ENCODE measurements around the gene ZFAND3. TPM values are rescaled to one million over a fixed set of nuclear protein-coding genes. Genes with fewer than 3 reads are reported as not detected.

Gene ZFAND3
- polyA plus RNA-seq, 1 of the 3 experiments (the other 2 are of a cell fraction): 16.7 TPM

DNA sequence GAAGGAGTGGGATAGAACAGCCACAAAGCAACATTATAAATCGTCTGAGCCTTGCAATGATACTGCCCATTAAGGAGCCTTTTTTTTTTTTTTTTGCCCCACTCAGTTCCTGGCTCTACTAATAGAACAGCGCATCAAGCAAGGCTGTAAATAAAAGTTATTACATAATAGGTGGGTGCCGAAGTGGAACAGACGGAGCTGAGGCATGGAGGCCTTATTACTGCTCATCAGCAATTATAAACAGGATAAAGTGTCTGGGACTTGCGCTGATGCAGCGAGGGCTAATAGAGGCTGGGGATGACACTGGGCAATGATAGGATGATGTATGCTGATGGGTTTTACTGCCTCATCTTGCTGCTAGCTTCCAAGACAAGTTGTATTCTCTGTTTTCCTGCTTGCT, 272.1 kb downstream of the ZFAND3 start:
- Histone ChIP-seq H3K9ac (no peak overlapping the region), H3K27me3 (ENCODE audit: insufficient read depth) (no peaks in the 10 kb centered on the region), H4K20me1 (ENCODE audit: insufficient read depth) (peaks cover 50% of the 10 kb centered on the region), H3K79me2 (ENCODE audit: insufficient read depth) (peaks cover 39% of the 10 kb centered on the region), H3K27ac (ENCODE audit: low read depth in 2 of 2, low read length in 1 of 2) (no peak overlapping the region), H3F3A (replicated peaks; ENCODE audit: insufficient read depth) (peaks cover 10% of the 10 kb centered on the region), H3K9me2 (no peaks in the 10 kb centered on the region), H2AFZ (ENCODE audit: low read depth) (no peak overlapping the region), H3K4me2 (no peak overlapping the region), H3K9me3 (no peaks in the 10 kb centered on the region), H3K4me3 (ENCODE audit: low read depth in 2 of 2, low read length in 1 of 2) (no peak overlapping the region), H3K36me3 (replicated peaks in 1 of 2; ENCODE audit: control insufficient read depth in 1 of 2, insufficient read depth in 2 of 2, low read length in 1 of 2) (peaks cover 0 to 9% of the 10 kb centered on the region in 2 experiments), H3K4me1 (ENCODE audit: control insufficient read depth in 1 of 2, insufficient read depth in 2 of 2, low read depth in 1 of 2, low read length in 1 of 2) (peaks cover 9 to 19% of the 10 kb centered on the region in 2 experiments; a peak in 3 of 4 replicates)
- POLR2A ChIA-PET: no interaction called here
- no peak for DNase-seq
- 83% methylated on average over 6 of the region's 6 CpGs for WGBS (ENCODE audit: low lambda C conversion rate)
- no peak for TF ChIP-seq EZH2phosphoT487 (IDR thresholded peaks at IDR 0.05; ENCODE audit: borderline replicate concordance, low read depth)
- no peak for TF ChIP-seq ELF1 (IDR thresholded peaks at IDR 0.05)
- TF ChIP-seq RXRA (IDR thresholded peaks at IDR 0.05; ENCODE audit: borderline replicate concordance, low read depth): no peak
- no peak for TF ChIP-seq TEAD4 (IDR thresholded peaks at IDR 0.05; ENCODE audit: borderline replicate concordance, insufficient read depth)
- CTCF ChIA-PET: no interaction called here

DNA sequence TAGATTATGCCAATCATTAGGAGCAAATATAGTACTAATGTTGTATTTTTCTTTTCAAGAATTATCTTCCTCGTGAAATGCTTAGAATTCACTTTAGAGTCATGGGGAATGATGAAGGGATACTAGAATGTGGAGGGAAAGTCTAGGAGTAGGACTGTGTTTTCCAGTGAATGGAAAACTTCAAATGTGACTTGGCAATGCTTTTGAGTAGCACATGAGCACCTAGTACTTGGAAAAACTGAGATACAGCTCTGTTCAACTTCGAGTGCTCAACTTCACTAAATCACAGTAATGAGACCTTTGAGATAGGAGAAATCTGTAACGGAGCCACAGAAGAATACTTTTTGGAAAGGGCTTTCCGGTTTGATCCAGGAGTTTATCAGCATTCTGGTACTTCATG, 272.9 kb downstream of the ZFAND3 start:
- Histone ChIP-seq H3K27me3 (ENCODE audit: insufficient read depth) (no peaks in the 10 kb centered on the region), H3K9ac (no peak overlapping the region), H3K4me2 (no peak overlapping the region), H3K9me2 (no peaks in the 10 kb centered on the region), H3K4me3 (ENCODE audit: low read depth in 2 of 2, low read length in 1 of 2) (no peak overlapping the region), H3F3A (replicated peaks; ENCODE audit: insufficient read depth) (peaks cover 10% of the 10 kb centered on the region), H2AFZ (ENCODE audit: low read depth) (no peak overlapping the region), H3K9me3 (no peaks in the 10 kb centered on the region), H4K20me1 (ENCODE audit: insufficient read depth) (peaks cover 50% of the 10 kb centered on the region), H3K4me1 (ENCODE audit: control insufficient read depth in 1 of 2, insufficient read depth in 2 of 2, low read depth in 1 of 2, low read length in 1 of 2) (peaks cover 9 to 19% of the 10 kb centered on the region in 2 experiments; a peak in 3 of 4 replicates), H3K27ac (ENCODE audit: low read depth in 2 of 2, low read length in 1 of 2) (no peak overlapping the region), H3K79me2 (ENCODE audit: insufficient read depth) (peaks cover 38% of the 10 kb centered on the region), H3K36me3 (replicated peaks in 1 of 2; ENCODE audit: control insufficient read depth in 1 of 2, insufficient read depth in 2 of 2, low read length in 1 of 2) (peaks cover 0 to 3% of the 10 kb centered on the region in 2 experiments)
- 93% methylated on average over 4 of the region's 4 CpGs for WGBS (ENCODE audit: low lambda C conversion rate)
- DNase-seq: no peak
- no peak for TF ChIP-seq EP300 (IDR thresholded peaks at IDR 0.05; ENCODE audit: borderline replicate concordance in 1 of 2, low read depth in 1 of 2, low read length in 1 of 2)
- no peak for TF ChIP-seq POLR2AphosphoS5 (IDR thresholded peaks at IDR 0.05; ENCODE audit: low read depth, low read length)
- TF ChIP-seq, protein P1, sequence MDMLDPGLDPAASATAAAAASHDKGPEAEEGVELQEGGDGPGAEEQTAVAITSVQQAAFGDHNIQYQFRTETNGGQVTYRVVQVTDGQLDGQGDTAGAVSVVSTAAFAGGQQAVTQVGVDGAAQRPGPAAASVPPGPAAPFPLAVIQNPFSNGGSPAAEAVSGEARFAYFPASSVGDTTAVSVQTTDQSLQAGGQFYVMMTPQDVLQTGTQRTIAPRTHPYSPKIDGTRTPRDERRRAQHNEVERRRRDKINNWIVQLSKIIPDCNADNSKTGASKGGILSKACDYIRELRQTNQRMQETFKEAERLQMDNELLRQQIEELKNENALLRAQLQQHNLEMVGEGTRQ (IDR thresholded peaks at IDR 0.05; ENCODE audit: borderline replicate concordance, low read depth, low read length): no peak
- no peak for TF ChIP-seq GABPA (IDR thresholded peaks at IDR 0.05; ENCODE audit: low read depth)
- TF ChIP-seq RXRA (IDR thresholded peaks at IDR 0.05; ENCODE audit: borderline replicate concordance, low read depth): no peak
- CTCF ChIA-PET: no interaction called here
- POLR2A ChIA-PET: no interaction called here

DNA sequence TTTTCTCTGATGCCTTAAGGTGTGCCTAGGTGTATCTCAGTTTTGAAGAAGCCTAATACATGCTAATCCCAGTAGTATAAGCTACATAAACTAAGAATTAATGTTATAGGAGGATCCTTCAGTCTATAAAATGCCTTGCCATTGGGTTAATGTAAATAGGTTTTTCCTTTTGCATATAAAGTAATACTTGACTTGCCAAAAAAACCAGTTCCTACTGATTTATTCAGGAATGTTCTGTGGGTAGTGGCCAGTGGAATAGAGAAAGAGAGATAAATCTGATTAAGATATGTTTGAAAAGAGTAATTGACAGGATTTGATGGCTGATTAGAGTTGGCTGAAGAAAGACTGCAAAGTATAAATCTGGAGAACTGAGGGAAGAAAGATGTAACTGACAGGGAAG, 273.4 kb downstream of the ZFAND3 start:
- ChIA-PET POLR2A (no interaction called here), CTCF (no interaction called here)
- peaks cover 47% of the 10 kb centered on the region for H4K20me1 ChIP-seq (ENCODE audit: insufficient read depth)
- no peak overlapping the region for H3K27ac ChIP-seq (ENCODE audit: low read depth in 2 of 2, low read length in 1 of 2)
- H2AFZ ChIP-seq (ENCODE audit: low read depth): no peak overlapping the region
- H3K4me3 ChIP-seq (ENCODE audit: low read depth in 2 of 2, low read length in 1 of 2): no peak overlapping the region
- H3K9ac ChIP-seq: no peak overlapping the region
- no peaks in the 10 kb centered on the region for H3K9me2 ChIP-seq
- H3F3A ChIP-seq (replicated peaks; ENCODE audit: insufficient read depth): peaks cover 7% of the 10 kb centered on the region
- H3K9me3 ChIP-seq: no peaks in the 10 kb centered on the region
- no peaks in the 10 kb centered on the region for H3K27me3 ChIP-seq (ENCODE audit: insufficient read depth)
- H3K79me2 ChIP-seq (ENCODE audit: insufficient read depth): peaks cover 41% of the 10 kb centered on the region
- H3K4me1 ChIP-seq (ENCODE audit: control insufficient read depth in 1 of 2, insufficient read depth in 2 of 2, low read depth in 1 of 2, low read length in 1 of 2): peaks cover 9 to 19% of the 10 kb centered on the region in 2 experiments; a peak in 3 of 4 replicates
- no peaks in the 10 kb centered on the region for H3K36me3 ChIP-seq (replicated peaks in 1 of 2; ENCODE audit: control insufficient read depth in 1 of 2, insufficient read depth in 2 of 2, low read length in 1 of 2)
- no peak for DNase-seq
- H3K4me2 ChIP-seq: no peak overlapping the region
- no peak for TF ChIP-seq TEAD4 (IDR thresholded peaks at IDR 0.05; ENCODE audit: borderline replicate concordance, insufficient read depth)
- TF ChIP-seq, protein P2, sequence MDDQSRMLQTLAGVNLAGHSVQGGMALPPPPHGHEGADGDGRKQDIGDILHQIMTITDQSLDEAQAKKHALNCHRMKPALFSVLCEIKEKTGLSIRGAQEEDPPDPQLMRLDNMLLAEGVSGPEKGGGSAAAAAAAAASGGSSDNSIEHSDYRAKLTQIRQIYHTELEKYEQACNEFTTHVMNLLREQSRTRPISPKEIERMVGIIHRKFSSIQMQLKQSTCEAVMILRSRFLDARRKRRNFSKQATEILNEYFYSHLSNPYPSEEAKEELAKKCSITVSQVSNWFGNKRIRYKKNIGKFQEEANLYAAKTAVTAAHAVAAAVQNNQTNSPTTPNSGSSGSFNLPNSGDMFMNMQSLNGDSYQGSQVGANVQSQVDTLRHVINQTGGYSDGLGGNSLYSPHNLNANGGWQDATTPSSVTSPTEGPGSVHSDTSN (IDR thresholded peaks at IDR 0.05): no peak
- no peak for TF ChIP-seq SMC3 (IDR thresholded peaks at IDR 0.05; ENCODE audit: low read depth, low read length)
- TF ChIP-seq JUND (IDR thresholded peaks at IDR 0.05): no peak
- no peak for TF ChIP-seq NFIC (IDR thresholded peaks at IDR 0.05; ENCODE audit: borderline replicate concordance)
- TF ChIP-seq RFX5 (IDR thresholded peaks at IDR 0.05; ENCODE audit: low read length): no peak
- TF ChIP-seq, protein P1 (IDR thresholded peaks at IDR 0.05; ENCODE audit: borderline replicate concordance, low read depth, low read length): no peak
- TF ChIP-seq, protein P3, sequence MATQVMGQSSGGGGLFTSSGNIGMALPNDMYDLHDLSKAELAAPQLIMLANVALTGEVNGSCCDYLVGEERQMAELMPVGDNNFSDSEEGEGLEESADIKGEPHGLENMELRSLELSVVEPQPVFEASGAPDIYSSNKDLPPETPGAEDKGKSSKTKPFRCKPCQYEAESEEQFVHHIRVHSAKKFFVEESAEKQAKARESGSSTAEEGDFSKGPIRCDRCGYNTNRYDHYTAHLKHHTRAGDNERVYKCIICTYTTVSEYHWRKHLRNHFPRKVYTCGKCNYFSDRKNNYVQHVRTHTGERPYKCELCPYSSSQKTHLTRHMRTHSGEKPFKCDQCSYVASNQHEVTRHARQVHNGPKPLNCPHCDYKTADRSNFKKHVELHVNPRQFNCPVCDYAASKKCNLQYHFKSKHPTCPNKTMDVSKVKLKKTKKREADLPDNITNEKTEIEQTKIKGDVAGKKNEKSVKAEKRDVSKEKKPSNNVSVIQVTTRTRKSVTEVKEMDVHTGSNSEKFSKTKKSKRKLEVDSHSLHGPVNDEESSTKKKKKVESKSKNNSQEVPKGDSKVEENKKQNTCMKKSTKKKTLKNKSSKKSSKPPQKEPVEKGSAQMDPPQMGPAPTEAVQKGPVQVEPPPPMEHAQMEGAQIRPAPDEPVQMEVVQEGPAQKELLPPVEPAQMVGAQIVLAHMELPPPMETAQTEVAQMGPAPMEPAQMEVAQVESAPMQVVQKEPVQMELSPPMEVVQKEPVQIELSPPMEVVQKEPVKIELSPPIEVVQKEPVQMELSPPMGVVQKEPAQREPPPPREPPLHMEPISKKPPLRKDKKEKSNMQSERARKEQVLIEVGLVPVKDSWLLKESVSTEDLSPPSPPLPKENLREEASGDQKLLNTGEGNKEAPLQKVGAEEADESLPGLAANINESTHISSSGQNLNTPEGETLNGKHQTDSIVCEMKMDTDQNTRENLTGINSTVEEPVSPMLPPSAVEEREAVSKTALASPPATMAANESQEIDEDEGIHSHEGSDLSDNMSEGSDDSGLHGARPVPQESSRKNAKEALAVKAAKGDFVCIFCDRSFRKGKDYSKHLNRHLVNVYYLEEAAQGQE (IDR thresholded peaks at IDR 0.05; ENCODE audit: low read depth, low read length): no peak
- TF ChIP-seq GATA2 (CRISPR knock-in tag; IDR thresholded peaks at IDR 0.05): no peak
- TF ChIP-seq GABPA (IDR thresholded peaks at IDR 0.05; ENCODE audit: low read depth): no peak
- TF ChIP-seq, protein P4, sequence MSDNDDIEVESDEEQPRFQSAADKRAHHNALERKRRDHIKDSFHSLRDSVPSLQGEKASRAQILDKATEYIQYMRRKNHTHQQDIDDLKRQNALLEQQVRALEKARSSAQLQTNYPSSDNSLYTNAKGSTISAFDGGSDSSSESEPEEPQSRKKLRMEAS (IDR thresholded peaks at IDR 0.05; ENCODE audit: low read depth): no peak

Data from SK-N-SH (cell line).